OCI-LY3 (cell line): Measurements from ENCODE around the gene SLX9.

ENCODE experiments used
- EZH2phosphoT487 ChIP-seq: fragments of 200-600 bp; shearing (Covaris generic); IDR thresholded peaks from 2 replicates; pipeline ENCODE4 v1.6.1; 2018; ENCODE audit warnings: antibody characterized with exemption, mixed run types, low read depth
- TF ChIP-seq, protein P1 (sequence below): fragments of 200-600, 300-600 bp; sonication (generic); IDR thresholded peaks from 2 replicates; pipeline ENCODE4 v1.5.1; 2014; ENCODE audit warnings: antibody characterized with exemption, low read length, low read depth

DNA sequence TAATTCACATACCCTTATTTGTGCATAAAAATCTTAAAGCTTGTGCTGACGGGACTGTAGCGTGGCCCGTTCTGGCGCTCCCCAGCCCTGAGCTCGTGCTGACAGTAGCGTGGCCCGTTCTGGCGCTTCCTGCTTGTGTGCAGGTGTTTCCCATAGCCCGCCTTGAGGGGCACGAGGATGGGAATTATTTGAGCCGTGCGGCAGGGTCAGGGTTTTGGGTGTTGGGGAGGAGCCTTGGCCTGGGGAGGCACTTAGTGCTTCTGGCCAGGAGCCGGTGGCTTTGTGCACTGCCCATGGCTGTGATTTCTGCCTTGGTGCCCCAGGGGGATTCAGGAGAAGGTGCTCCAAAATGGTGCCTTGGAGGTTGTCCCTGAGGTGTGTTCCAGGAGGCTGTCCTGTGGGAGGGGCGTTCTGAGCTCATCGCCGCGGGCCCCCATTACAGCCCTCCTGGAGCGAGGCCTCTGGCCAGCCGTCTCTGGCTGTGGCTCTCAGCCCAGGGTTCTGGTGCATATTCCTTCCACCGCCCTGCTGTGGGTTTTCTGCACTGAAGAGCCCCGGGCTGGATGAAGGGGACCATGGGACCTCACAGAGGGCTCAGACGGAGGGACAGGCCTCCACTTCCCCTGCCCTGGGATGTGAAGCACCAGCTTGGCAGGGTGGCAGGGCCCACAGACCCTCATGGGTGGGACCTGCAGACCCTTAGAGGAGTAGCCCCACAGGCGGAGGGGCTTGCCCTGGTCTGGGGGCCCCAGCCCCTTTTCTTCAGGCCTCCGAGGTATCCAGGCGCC is 6.6 kb downstream of the SLX9 start:
- TF ChIP-seq, protein P1, sequence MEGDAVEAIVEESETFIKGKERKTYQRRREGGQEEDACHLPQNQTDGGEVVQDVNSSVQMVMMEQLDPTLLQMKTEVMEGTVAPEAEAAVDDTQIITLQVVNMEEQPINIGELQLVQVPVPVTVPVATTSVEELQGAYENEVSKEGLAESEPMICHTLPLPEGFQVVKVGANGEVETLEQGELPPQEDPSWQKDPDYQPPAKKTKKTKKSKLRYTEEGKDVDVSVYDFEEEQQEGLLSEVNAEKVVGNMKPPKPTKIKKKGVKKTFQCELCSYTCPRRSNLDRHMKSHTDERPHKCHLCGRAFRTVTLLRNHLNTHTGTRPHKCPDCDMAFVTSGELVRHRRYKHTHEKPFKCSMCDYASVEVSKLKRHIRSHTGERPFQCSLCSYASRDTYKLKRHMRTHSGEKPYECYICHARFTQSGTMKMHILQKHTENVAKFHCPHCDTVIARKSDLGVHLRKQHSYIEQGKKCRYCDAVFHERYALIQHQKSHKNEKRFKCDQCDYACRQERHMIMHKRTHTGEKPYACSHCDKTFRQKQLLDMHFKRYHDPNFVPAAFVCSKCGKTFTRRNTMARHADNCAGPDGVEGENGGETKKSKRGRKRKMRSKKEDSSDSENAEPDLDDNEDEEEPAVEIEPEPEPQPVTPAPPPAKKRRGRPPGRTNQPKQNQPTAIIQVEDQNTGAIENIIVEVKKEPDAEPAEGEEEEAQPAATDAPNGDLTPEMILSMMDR: no peak
- TF ChIP-seq EZH2phosphoT487: no peak
